NCI-H748 (cell line): ENCODE measurements around the gene NCOA1.

Experiments used
- DNase-seq: peaks from one replicate; lab custom pipeline; 2025; ENCODE audit not compliant: unreplicated experiment; lab: John Stamatoyannopoulos, UW

The NCOA1 gene

DNA sequence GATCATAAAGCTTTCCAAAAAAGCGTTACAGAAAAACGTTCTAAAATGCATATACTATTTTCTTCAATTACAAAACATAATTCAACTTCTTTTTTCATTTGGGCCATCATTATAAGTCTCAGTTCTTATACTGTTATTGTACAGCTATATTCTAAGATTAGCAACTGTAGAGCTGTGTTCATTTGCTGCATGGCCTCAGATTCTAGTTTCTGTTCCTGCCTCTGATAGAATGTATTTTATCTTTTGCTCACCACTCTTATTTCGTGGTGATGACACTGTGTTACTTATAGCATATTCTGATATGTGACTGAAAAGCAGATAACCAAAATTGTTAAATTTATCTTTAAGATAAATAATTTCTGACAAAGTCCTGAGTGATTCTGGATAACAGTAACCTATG lies 234.9 kb downstream of the NCOA1 start:
- DNase-seq = no peak

DNA sequence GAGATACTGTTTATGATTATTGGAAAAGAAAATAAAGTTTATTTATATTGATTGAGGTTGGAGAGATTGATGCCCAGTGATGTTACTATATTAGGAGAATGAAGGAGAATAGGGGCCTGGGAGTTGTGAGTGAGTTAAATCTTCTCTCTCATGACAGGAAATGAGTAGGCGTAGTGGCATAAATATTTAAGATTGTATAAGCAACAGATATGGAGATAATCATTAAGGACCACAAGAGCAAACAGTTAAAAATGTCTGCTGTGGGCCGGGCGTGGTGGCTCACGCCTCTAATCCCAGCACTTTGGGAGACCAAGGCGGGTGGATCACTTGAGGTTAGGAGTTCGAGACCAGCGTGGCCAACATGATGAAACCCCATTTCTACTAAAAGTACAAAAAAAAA lies 239.4 kb downstream of the NCOA1 start:
- no peak for DNase-seq

DNA sequence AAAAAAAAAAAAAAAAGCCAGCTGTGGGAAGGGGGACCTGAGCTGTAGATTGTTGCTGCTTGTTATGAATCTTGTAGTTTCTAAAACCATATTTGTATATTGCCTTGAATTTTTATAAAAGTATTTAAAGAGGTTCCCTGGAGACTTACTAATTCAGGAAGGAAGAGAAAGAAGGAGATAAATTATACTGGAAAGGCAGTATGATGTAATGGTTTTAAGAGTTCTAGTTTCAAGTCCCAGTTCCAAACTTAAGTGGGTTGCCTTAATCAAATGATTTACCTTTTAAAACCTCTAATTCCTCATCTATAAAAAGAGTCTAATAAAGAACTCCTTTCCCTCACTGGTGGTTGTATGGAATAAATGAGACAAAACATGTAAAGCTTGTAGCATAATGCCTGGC lies 240.0 kb downstream of the NCOA1 start:
- DNase-seq = no peak

DNA sequence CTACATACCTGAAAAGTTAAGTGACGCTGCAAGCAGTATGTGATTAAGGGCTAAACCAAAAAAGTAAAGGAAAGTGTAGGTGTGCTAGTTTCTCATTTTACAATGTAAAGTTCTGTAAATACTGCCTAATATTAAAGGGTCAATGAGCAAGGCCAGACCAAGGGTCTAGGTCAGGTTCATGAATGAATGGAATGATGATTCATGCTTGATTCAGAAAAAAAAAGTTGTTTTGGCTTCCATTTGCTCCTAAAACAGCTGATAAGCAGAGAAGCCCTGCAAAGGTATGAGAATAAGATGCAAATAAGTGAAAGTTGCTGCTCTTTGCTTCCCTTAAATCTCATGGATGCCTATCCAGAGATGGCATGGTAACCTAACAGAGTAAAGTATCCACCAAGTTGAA lies 240.9 kb downstream of the NCOA1 start:
- no peak for DNase-seq

DNA sequence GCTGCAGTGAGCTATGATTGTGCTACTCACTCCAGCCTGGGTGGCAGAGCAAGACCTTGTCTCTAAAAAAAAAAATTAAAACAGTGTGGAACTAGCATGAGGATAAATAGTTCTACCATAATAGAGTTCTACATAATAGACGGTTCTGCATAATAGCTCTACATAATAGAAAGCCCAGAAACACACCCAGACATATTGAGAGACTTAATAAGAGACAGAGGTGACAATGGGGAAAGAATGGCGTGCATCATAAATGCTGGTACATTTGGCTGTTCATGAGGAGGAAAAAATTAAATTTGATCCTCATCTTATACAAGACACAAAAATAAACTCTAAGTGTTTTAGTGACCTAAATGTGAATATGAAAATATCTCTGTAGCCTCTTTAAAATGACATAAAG lies 243.7 kb downstream of the NCOA1 start:
- peak; percentile 52 for DNase-seq

DNA sequence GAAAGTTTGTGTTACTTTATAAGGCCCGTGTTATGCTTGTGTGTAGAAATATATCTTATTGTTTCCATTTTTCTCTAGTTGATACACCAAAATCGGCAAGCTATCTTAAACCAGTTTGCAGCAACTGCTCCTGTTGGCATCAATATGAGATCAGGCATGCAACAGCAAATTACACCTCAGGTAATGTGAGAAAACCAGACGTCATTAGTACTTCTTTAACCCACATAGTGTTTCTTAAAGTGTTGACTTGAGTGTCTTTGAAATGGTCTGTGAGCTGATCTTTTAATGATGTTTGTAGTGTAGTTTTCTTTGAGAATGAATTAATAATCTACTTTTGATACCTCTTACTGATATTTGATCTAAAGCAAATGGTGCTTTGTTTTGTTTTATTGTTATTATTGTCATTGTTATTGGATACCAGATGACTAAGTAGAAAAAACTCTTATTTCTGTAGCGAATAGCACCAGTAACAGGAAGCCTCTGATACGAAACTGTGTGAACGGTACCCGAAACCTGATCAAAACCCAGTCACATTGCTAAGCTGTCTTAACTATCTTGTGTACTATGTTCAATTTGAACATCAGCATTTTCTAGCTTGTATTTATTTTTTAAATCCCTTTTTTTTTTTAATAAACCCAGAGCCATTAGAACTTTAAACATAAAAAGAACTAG lies 248.4 kb downstream of the NCOA1 start:
- DNase-seq = no peak

DNA sequence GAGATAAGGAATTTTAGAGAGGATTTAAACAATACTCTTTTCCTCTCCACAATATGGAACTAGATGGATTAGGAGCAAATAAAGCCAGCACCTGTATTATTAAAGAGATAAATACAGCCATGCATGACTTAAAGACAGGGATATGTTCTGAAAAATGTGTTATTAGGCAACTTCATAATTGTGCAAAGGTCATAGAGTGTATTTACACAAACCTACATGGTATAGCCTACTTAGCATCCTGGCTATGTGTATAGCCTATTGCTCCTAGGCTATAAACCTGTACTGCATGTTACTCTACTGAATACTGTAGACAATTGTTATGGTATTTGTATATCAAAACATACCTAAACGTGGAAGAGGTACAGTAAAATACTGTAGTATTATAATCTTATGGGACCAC lies 249.1 kb downstream of the NCOA1 start:
- DNase-seq = no peak

DNA sequence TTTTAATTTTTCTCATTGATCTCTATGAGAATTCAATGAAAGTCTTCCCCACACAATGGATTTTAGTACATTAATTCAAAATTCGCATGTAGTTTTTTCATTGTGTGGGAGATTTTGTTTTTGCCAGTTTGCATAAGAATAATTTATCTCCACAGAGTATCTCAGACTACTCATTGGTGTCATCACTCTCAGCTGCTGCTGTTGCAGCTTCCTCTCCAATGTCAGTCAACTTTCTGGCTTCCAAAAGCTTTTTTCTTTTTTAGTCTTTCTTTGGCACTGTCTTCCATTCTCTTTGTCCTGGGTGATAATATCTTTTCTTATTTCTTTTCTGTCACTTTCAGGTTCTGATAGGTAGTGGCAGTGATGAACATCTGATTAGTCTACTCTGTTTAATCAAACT lies 251.7 kb downstream of the NCOA1 start:
- DNase-seq = no peak

DNA sequence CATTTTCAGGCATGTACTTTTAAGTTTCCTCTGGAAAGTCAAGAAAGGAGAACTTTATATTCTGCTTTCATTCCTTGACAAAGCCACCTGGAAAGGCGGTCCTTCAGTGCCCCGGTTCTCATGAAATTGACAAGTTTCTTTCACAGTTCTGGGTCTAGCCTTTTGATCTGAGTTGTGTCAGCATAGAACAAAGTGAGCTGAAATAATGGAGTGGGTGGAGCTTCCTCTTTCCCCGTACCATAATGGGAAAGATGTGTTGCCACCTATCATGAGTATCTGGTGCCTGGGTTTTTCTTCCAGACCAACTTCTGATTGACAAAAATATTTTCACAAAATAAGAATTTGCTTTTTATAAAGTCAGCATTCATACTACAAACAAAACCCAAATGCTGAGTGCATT lies 252.9 kb downstream of the NCOA1 start:
- no peak for DNase-seq

DNA sequence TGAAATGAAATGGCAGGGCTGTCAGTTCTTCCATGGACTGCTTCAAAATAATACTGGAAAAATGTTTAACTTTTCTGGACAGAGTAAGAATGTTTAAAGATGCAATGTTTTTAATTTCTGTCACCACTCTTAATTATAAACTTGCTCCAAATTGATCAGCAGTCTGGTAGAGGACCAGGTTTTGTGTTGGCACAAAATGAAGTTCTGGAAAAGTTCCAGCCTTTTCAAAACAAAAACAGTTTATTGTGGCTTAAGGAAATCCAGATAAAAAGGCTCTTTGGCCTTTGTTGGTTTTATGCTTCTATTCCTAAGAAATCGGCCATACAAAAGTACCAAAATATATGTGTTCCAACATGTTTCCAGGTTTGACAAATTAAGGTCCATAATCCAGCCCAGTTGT lies 253.3 kb downstream of the NCOA1 start:
- no peak for DNase-seq

DNA sequence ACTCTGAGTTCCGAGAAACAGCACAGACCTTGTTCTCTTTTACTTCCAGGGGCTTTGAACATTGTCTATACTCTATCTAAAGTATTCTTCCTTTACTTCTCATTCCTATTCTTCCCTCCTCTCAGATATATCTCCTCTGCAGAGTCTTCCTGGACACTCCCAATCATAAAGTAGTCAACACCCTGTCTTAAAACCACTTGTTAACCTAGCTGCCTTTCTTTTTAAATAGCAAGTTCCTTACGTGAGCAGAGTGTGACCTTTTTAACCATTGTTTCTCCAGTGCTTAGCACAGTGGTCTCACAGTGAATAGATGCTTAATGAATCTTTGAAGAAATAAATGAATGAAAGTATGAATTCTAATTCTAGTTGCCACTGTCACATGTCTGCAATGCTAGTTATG lies 254.8 kb downstream of the NCOA1 start:
- DNase-seq = no peak

DNA sequence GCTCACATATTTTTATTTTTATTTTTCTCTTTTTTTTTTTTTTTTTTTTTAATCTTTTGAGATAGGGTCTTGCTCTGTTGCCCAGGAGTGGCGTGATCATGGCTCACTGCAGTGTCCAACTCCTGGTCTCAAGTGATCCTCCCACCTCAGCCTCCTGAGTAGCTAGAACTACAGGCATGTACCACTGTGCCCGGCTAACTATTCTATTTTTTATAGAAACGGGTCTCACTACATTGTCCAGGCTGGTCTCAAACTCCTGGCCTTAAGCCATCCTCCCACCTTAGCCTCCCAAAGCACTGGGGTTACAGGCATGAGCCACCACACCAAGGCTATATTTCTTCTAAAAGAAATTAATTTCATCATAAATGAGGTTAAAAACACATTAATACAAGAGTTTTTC lies 256.2 kb downstream of the NCOA1 start:
- no peak for DNase-seq

DNA sequence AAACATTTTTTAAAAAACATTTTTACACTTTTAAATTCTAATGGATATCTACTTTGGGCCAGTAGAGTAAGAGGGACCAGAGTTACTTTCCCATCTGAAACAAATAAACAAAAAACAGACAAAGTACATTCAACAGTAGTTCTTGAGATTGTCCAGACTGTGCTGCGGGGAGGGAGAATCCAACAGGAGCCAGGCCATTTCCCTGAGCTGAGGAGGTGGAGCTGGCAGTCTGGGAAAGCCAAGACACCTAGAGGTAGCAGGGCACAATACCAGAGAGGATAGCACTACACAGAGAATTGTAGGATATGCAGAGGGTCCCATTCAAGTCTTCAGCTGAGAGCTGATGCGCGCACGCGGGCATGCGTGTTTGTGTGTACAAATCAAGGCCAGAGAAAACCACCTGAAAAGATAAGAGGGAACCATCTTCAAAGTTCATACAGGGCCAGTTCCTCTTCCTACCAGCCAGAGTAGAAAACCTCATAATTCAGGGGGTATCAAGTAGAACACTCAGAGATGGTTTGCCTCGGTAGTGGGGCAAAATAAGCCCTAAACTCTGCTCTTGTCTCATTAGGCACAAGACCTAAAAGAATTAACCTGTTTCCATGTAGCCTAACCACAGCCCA lies 258.1 kb downstream of the NCOA1 start:
- DNase-seq = no peak

DNA sequence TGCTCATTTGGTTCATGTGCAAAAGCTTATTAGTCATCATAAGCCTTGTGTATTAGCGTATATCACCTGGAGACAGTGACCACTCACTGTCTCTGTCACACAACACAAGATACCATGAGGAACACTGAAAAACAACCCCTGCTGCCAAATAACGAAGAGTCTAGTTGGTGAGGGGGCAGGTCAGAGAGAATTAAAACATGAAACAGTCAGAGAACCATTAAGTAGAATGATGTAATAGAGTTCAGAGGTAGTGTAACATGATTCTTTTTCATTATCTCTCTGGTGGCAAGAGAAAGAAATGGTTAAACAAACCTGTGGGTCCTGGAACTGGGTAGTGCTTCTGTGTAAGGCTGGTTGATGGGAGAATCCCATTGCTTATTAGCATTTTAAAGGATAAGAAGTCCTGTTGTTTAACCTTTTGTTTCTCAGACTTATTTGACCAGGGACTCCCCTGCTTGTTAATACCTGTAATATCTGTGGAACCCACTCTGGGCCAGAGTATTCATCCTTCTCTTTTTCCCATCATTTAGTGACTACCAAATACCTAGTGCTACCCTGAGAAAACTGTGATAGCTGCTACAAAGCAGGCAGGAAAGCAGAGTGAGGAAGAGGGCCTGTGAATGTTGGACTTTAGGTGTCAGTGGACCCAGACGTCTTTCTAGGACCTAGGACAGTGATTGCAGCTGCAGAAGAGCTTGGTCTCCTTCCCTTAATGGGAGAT lies 264.1 kb downstream of the NCOA1 start:
- peak; percentile 64 for DNase-seq

DNA sequence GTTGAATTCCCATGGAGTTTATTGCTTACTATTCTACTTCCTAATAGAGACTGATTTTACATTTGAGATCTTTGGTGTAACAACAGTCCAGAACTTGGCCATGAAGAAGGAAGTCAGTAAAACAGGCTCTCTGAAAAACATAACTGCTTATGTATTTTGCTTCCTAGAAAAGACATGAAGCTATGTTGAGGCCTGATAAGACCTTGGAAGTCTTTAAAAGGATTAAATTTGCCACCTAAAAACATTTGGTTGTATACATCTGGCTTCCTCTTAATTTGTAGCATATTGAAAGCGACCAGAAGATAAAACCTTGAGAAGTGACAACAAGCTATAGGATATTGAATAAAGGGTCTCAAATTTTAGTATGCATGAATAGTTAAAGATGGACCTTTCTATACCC lies 265.7 kb downstream of the NCOA1 start:
- no peak for DNase-seq

DNA sequence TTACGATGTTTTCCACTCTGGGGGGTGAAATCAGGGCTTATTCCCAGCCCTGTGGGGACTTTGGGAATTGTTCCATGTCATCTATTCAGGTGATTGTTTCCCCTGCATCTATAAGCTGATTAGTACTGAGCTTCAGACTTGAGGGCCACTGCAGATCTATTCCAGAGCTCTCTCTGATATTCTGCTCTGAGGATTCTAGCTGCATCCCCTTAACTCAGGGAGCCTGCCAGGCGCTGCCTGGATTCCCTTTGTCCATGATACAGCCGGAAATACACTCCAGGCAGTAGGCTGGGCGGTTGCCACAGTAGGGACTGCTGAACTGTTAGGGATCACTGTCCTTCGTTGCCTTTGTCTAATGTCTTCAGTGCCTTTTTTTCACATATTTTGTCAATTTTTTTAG lies 270.8 kb downstream of the NCOA1 start:
- no peak for DNase-seq

DNA sequence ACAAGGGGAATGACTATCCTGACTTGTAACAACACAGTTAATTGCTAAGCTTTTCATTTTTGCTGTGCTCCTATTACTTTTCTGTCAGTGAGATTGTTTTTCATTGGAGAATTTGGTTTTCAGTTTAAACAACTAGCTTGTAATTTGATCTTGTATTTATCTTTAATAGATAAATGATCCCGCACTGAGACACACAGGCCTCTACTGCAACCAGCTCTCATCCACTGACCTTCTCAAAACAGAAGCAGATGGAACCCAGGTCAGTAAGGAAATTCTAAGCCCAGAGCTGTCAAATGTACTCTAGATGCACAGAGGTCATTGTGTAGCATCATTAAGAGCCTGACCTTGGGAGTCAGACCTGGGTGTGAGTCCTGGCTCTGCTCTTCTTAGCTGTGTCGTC lies 271.5 kb downstream of the NCOA1 start:
- DNase-seq = peak; percentile 43

DNA sequence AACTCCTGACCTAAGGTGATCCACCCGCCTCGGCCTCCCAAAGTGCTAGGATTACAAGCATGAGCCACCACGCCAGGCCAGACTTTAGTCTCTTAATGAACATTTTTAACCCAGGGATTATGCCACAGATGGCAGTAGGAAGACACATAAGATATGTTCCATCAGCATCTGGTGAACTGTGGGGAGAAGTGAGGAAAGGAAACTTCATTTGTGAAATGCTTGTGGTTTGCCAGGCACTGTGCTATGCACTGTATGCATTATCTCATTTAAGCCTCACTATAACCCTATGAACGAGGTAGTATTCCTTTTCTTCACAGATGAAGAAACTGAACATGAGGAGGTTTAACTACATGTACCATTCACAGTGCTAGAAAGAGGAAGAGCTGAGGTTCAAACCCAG lies 272.8 kb downstream of the NCOA1 start:
- no peak for DNase-seq

DNA sequence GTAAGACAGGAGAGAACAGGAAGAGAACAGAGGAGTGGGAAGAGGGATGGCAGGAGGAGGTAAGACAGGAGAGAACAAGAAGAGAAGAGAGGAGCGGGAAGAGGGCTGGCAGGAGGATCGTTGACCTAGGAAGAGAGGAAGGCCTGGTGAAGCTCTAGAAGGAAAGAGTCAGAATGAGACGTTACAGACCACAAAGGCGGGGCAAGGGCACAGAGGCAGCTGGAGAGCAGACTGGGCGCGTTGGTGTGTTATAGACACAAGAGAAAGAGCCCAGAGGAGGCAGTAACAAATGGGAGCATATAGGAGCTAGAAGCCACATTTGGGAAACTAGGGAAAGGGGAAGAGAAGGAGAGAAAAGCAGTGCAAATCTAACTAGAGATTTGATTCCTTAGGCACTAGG lies 275.6 kb downstream of the NCOA1 start:
- DNase-seq = no peak

DNA sequence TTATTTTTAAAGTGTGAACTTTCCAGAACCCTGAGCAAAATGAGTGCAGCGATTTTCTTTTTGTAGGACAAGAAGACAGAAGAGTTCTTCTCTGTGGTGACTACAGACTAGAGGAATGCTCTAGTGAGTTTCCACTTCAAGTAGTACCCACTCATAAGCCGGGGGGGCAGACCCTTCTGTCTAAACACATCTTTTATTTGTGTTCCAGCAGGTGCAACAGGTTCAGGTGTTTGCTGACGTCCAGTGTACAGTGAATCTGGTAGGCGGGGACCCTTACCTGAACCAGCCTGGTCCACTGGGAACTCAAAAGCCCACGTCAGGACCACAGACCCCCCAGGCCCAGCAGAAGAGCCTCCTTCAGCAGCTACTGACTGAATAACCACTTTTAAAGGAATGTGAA lies 277.0 kb downstream of the NCOA1 start:
- peak; percentile 38 for DNase-seq

DNA sequence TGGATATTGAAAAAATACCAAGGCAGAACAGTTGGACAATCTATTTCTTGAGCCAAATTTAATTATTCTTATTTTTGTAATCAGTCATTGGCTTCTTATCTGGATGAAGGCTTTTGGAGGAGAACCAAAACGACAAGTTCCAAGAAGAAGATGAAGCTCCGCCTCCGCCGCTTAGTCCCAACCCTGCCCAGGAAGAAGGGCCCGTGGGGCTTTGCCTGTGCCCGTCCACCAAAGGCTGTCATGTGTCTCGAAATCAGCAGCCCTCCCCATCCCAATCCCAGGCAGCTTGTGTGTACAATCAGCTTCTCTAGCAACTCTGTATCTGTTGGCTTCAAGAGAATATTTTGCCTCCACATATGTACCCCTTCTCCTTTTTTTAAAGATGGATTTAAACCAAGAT lies 277.5 kb downstream of the NCOA1 start:
- DNase-seq = no peak

DNA sequence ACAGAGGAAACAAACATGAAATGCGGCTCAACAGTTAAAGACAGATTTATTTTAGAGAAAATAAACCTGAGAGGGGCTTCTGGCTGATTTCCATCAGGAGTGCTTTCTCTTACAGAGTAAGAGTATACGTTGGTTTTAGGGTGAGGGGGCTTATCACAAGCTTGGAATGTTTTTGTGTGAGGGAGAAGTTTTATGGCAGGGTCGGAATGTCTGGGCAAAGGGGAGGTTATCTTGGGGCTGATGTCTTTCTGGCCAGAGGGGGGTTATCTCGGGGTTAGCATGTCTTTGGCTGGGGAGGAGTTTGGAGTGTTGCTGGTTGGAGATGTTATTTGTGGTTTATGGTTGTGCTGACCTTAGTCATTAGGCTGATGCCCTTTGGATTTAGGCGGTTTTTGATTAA lies 280.0 kb downstream of the NCOA1 start:
- DNase-seq = no peak
